HG02885 (cell line): ENCODE results near the gene AKT2.

Experiments
- ATAC-seq: cut with Tn5 transposase; IDR thresholded peaks from one replicate; pipeline ENCODE4 v1.9.1; 2021; ENCODE audit warnings: mild to moderate bottlenecking; ENCODE audit not compliant: unreplicated experiment, poor library complexity

Gene AKT2

GRCh38 chr19:40274585-40275544 lies 10.3 kb downstream of the AKT2 start:
- ATAC-seq = no peak

GRCh38 chr19:40273469-40274360 lies 11.4 kb downstream of the AKT2 start:
- ATAC-seq = no peak

- ATAC-seq = no peak
Measured at GRCh38 chr19:40272261-40272660, 12.9 kb downstream of the AKT2 start.

GRCh38 chr19:40271706-40272105 lies 13.4 kb downstream of the AKT2 start:
- no peak for ATAC-seq

GRCh38 chr19:40270362-40271089 lies 14.6 kb downstream of the AKT2 start:
- no peak for ATAC-seq

- ATAC-seq = no peak
Measured at GRCh38 chr19:40269216-40269940, 15.8 kb downstream of the AKT2 start.

- ATAC-seq = no peak
Measured at GRCh38 chr19:40267601-40267997, 17.5 kb downstream of the AKT2 start.

- no peak for ATAC-seq
Measured at GRCh38 chr19:40266912-40267600, 18.1 kb downstream of the AKT2 start.

- ATAC-seq = no peak
Measured at GRCh38 chr19:40266119-40266518, 19.0 kb downstream of the AKT2 start.

- no peak for ATAC-seq
Measured at GRCh38 chr19:40265763-40266099, 19.4 kb downstream of the AKT2 start.

- no peak for ATAC-seq
Measured at GRCh38 chr19:40265055-40265762, 19.9 kb downstream of the AKT2 start.

GRCh38 chr19:40264314-40265054 lies 20.7 kb downstream of the AKT2 start:
- ATAC-seq = no peak

- ATAC-seq = no peak
Measured at GRCh38 chr19:40263440-40264313, 21.5 kb downstream of the AKT2 start.

- ATAC-seq = no peak
Measured at GRCh38 chr19:40262422-40262821, 22.7 kb downstream of the AKT2 start.

GRCh38 chr19:40261631-40262030 lies 23.5 kb downstream of the AKT2 start:
- ATAC-seq = no peak

- no peak for ATAC-seq
Measured at GRCh38 chr19:40257096-40257517, 28.0 kb downstream of the AKT2 start.

GRCh38 chr19:40256512-40256911 lies 28.6 kb downstream of the AKT2 start:
- no peak for ATAC-seq
